Activated naive CD4-positive, alpha-beta T cell treated with anti-CD3 and anti-CD28 coated beads for 36 hours (primary cell): ENCODE data around the gene SREBF2. TPM values are rescaled to one million over a fixed set of nuclear protein-coding genes. Genes with fewer than 3 reads are reported as not detected.
A peak's percentile ranks its signal among the peaks of the same experiment; 100 is the strongest.
"Not testable (repeated sequence)": the region's sequence is repeated elsewhere in the genome, so short reads cannot be mapped to it uniquely, and the experiment has no call there.

Experiments used
- CTCF ChIA-PET: fragments of 350-600 bp; sonication (Branson Sonifier 250); formaldehyde crosslinking; loops from one replicate; lab custom pipeline; 2021; ENCODE audit warnings: antibody characterized with exemption; lab: Charles Lee
- DNase-seq: peaks from one replicate; pipeline ENCODE4 v3.0.0-alpha.2; 2020
- H3K27ac Mint-ChIP-seq: one replicate; pipeline ENCODE4 v1.8.0; 2021; ENCODE audit warnings: mild to moderate bottlenecking, mixed read lengths
- H3K27me3 Mint-ChIP-seq: one replicate; pipeline ENCODE4 v1.8.0; 2021; ENCODE audit warnings: low read depth, mixed read lengths
- H3K36me3 Mint-ChIP-seq: one replicate; pipeline ENCODE4 v1.8.0; 2021; ENCODE audit warnings: low read depth, mixed read lengths
- H3K4me1 Mint-ChIP-seq: one replicate; pipeline ENCODE4 v1.8.0; 2021; ENCODE audit warnings: low read depth, mixed read lengths
- H3K4me3 Mint-ChIP-seq: one replicate; pipeline ENCODE4 v1.8.0; 2021; ENCODE audit warnings: mild to moderate bottlenecking, moderate library complexity, mixed read lengths
- H3K9me3 Mint-ChIP-seq: one replicate; pipeline ENCODE4 v1.8.0; 2021; ENCODE audit warnings: mixed read lengths
- intact Hi-C: fragments of 100-400 bp; cut with micrococcal nuclease; formaldehyde crosslinking; loops from one replicate; pipeline ENCODE4 v1.15.1; 2023
- total RNA-seq, 2 experiments: library from RNA; stranded (reverse); gene quantifications; one replicate each; pipeline ENCODE4 v1.2.3, GENCODE V29; 2021

SREBF2 gene
- total RNA-seq, 2 experiments from 2014 or later: 143 to 147 TPM

GRCh38 chr22:41833369-41834004 is 582 bp downstream of the SREBF2 start:
- CTCF ChIA-PET: interaction anchor here (0.9 to 1.9 kb wide), 5 partner anchors 10 to 110 kb away, joined by 3 to 7 read pairs (median 5); no protein-coding TSS in a partner anchor
- DNase-seq: peak; percentile 40
- Mint-ChIP-seq H3K4me1 (peaks cover 49% of the 10 kb centered on the region), H3K27me3 (no peaks in the 10 kb centered on the region), H3K27ac (peak overlapping the region; percentile 95), H3K36me3 (peaks cover 59% of the 10 kb centered on the region), H3K4me3 (peak overlapping the region; percentile 98), H3K9me3 (peaks cover 8% of the 10 kb centered on the region)
- intact Hi-C loops: loop anchor here (1.0 to 2.0 kb wide), 3 partner anchors 10 to 257 kb away; partner anchors contain the start of gene NDUFA6

DNA sequence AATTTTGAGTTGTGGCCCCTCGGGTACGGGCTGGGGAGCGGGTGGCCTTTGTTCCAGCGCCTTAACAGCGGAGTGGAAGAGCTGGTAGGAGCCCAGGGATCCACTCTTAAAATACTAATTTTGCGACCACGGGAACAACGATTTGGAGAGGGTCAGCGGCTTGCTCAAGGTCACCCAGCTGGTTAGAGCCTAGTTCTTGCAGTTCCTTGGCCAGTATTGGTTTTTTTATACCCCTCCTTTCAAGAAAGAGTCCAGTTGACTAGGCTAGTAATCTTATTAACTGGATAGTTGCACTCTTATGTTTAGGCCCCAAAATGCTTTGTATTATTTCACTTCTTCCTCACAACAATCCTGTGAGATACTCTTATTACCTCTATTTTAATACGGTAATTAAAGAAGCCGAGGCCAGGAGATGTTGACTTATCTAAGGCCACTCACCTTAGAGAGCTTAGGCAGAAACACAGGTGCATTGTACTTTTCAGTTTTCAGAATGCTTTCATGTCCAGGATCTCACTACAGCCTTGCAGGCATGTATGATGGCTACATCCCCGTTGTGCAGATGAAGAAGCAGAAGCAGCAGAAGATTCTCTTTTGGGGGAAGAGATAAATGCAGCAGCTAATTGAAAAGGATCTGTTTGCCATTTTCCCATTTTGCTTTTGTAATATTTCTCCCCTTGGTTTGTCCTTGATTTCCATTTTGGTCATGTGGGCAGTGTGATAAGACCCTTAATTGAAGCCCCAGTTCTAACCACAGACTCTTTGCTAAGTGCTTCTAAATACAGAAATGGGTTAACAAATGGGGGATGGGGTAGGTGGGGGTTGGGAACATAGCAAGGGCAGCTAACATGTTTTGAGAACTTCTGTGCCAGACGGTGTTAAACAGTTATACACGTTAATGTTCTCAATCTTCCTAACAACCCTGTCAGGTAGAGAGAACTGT is 1.4 kb downstream of the SREBF2 start:
- Mint-ChIP-seq H3K27ac (peak overlapping the region; percentile 95), H3K27me3 (no peaks in the 10 kb centered on the region), H3K36me3 (peaks cover 66% of the 10 kb centered on the region), H3K9me3 (peaks cover 8% of the 10 kb centered on the region), H3K4me1 (peaks cover 57% of the 10 kb centered on the region), H3K4me3 (peak overlapping the region; percentile 93)
- DNase-seq: peak; percentile 27
- CTCF ChIA-PET: interaction anchor here (0.6 to 1.9 kb wide), 6 partner anchors 9 to 109 kb away, joined by 3 to 6 read pairs (median 4); no protein-coding TSS in a partner anchor
- intact Hi-C loops: no loop called here

GRCh38 chr22:41835462-41835861 is 2.6 kb downstream of the SREBF2 start:
- intact Hi-C loops, H3K27me3 Mint-ChIP-seq, DNase-seq, H3K27ac Mint-ChIP-seq, H3K9me3 Mint-ChIP-seq, H3K4me3 Mint-ChIP-seq: not testable (repeated sequence)
- CTCF ChIA-PET: interaction anchor here (0.7 to 1.0 kb wide), 2 partner anchors 104 to 153 kb away, joined by 3 to 4 read pairs; no protein-coding TSS in a partner anchor
- Mint-ChIP-seq H3K36me3 (peaks cover 68% of the 10 kb centered on the region), H3K4me1 (peaks cover 64% of the 10 kb centered on the region)

DNA sequence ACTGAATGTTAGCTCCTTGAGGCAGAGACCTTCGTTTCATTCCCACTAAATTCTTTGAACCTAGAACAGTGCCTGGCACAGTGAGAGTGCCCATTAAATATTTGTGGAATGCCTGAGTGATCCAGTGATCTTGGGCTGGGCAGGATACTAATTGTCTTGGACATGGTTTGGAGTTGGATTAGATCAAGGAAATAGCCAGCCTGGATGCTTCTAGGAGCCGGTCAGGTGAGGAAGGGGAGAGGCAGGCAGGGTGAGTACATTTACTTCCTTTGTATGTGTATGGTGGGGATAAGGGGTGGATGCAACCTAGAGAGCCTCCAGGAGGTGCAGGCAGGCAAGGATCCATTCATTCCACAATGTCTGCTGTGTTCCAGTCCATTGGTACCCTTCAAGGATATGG is 3.6 kb downstream of the SREBF2 start:
- no peak overlapping the region for H3K4me3 Mint-ChIP-seq

GRCh38 chr22:41838842-41839618 is 6.1 kb downstream of the SREBF2 start:
- H3K36me3 Mint-ChIP-seq: peaks cover 66% of the 10 kb centered on the region
- H3K4me1 Mint-ChIP-seq: peaks cover 77% of the 10 kb centered on the region
- H3K27ac Mint-ChIP-seq: peak overlapping the region; percentile 32
- no peaks in the 10 kb centered on the region for H3K9me3 Mint-ChIP-seq
- intact Hi-C loops: no loop called here
- CTCF ChIA-PET: interaction anchor here (0.5 to 1.0 kb wide), 3 partner anchors 22 to 237 kb away, joined by 3 to 6 read pairs (median 4); no protein-coding TSS in a partner anchor
- no peak overlapping the region for H3K4me3 Mint-ChIP-seq
- DNase-seq: no peak
- H3K27me3 Mint-ChIP-seq: no peaks in the 10 kb centered on the region

More for the DNA sequence above, 3.6 kb downstream of the SREBF2 start:
- CTCF ChIA-PET: interaction anchor here (1.0 kb wide), 2 partner anchors 23 to 103 kb away, joined by 3 to 4 read pairs; no protein-coding TSS in a partner anchor
- Mint-ChIP-seq H3K36me3 (peaks cover 67% of the 10 kb centered on the region), H3K4me1 (peaks cover 65% of the 10 kb centered on the region), H3K27ac (peak overlapping the region; percentile 54), H3K27me3 (no peaks in the 10 kb centered on the region), H3K9me3 (peaks cover 3% of the 10 kb centered on the region)
- DNase-seq: no peak
- intact Hi-C loops: no loop called here

- intact Hi-C loops: no loop called here
These were observed 7.3 kb downstream of the SREBF2 start for GRCh38 chr22:41840216-41840615.

GRCh38 chr22:41841085-41841712 is 8.3 kb downstream of the SREBF2 start:
- intact Hi-C loops: no loop called here
- Mint-ChIP-seq H3K9me3 (no peaks in the 10 kb centered on the region), H3K4me1 (peaks cover 82% of the 10 kb centered on the region), H3K27ac (peak overlapping the region; percentile 57), H3K36me3 (peaks cover 61% of the 10 kb centered on the region), H3K27me3 (no peaks in the 10 kb centered on the region), H3K4me3 (no peak overlapping the region)
- DNase-seq: no peak
- CTCF ChIA-PET: interaction anchor here (3.4 kb wide), 1 partner anchor 17 kb away, joined by 26 read pairs; no protein-coding TSS in a partner anchor

More at GRCh38 chr22:41840216-41840615, 7.3 kb downstream of the SREBF2 start:
- H3K27me3 Mint-ChIP-seq: no peaks in the 10 kb centered on the region
- CTCF ChIA-PET: interaction anchor here (0.6 kb wide), 1 partner anchor 604 kb away, joined by 3 read pairs; no protein-coding TSS in a partner anchor
- no peak for DNase-seq
- no peaks in the 10 kb centered on the region for H3K9me3 Mint-ChIP-seq
- no peak overlapping the region for H3K4me3 Mint-ChIP-seq
- no peak overlapping the region for H3K27ac Mint-ChIP-seq
- peaks cover 64% of the 10 kb centered on the region for H3K36me3 Mint-ChIP-seq
- peaks cover 80% of the 10 kb centered on the region for H3K4me1 Mint-ChIP-seq

GRCh38 chr22:41842996-41843970 is 10.4 kb downstream of the SREBF2 start:
- Mint-ChIP-seq H3K9me3 (no peaks in the 10 kb centered on the region), H3K4me3 (peak overlapping the region; percentile 22), H3K27ac (peak overlapping the region; percentile 76), H3K4me1 (peaks cover 85% of the 10 kb centered on the region), H3K36me3 (peaks cover 47% of the 10 kb centered on the region), H3K27me3 (no peaks in the 10 kb centered on the region)
- peak; percentile 61 for DNase-seq
- CTCF ChIA-PET: interaction anchor here (0.6 to 3.4 kb wide), 7 partner anchors 9 to 83 kb away, joined by 3 to 26 read pairs (median 4); no protein-coding TSS in a partner anchor
- intact Hi-C loops: loop anchor here (1.0 kb wide), 5 partner anchors 10 to 97 kb away; partner anchors contain the start of gene SREBF2

DNA sequence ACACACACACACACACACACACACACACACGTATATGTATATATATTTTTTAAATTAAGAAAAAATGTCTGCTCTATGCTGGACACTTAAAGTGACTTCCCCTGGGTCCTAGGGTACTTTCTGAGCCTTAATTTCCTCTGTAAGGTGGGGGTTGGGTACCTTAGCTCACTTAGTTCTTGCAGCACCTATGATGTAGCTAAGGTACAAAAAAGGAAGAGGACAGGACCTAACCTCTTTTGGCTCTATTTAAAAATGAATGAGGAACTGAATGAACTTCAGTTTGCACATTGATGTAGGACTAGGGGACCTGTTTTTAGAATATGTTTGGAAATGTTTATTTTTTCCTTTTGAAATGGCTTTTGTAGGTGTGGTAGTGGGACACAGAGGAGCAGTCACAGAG is 11.1 kb downstream of the SREBF2 start:
- intact Hi-C loops: no loop called here
- Mint-ChIP-seq H3K9me3 (no peaks in the 10 kb centered on the region), H3K36me3 (peaks cover 43% of the 10 kb centered on the region), H3K27me3 (no peaks in the 10 kb centered on the region), H3K4me1 (peaks cover 84% of the 10 kb centered on the region), H3K27ac (peak overlapping the region; percentile 82), H3K4me3 (peak overlapping the region; percentile 24)
- DNase-seq: no peak
- CTCF ChIA-PET: interaction anchor here (0.6 to 3.4 kb wide), 3 partner anchors 8 to 18 kb away, joined by 3 to 26 read pairs (median 12); no protein-coding TSS in a partner anchor

GRCh38 chr22:41844513-41844912 is 11.6 kb downstream of the SREBF2 start:
- peaks cover 83% of the 10 kb centered on the region for H3K4me1 Mint-ChIP-seq

More at GRCh38 chr22:41844513-41844912, 11.6 kb downstream of the SREBF2 start:
- CTCF ChIA-PET: interaction anchor here (3.4 kb wide), 2 partner anchors 13 to 18 kb away, joined by 12 to 26 read pairs; no protein-coding TSS in a partner anchor
- Mint-ChIP-seq H3K4me3 (no peak overlapping the region), H3K27me3 (no peaks in the 10 kb centered on the region), H3K9me3 (no peaks in the 10 kb centered on the region), H3K36me3 (peaks cover 40% of the 10 kb centered on the region), H3K27ac (peak overlapping the region; percentile 82)
- intact Hi-C loops: no loop called here
- no peak for DNase-seq
